Hematopoietic multipotent progenitor cell (in vitro differentiated cells): Measurements from ENCODE around the gene BBS2. TPM values are rescaled to one million over a fixed set of nuclear protein-coding genes. Genes with fewer than 3 reads are reported as not detected.

ENCODE experiments used
- DNase-seq, 3 donors: peaks; one replicate each; pipeline ENCODE4 v3.0.0-alpha.2; 2011 to 2015; ENCODE audit warnings: low read depth in 2 of 3, low spot score in 2 of 3
- total RNA-seq: library from RNA; depleted of rRNA; stranded (reverse); fragments of >200 nt; gene quantifications from one replicate; pipeline ENCODE4 v1.2.3, GENCODE V29; 2012

BBS2 gene
- total RNA-seq = 35.0 TPM

GRCh38 chr16:56519459-56520250, at the start of gene BBS2:
TSS of gene BBS2 (minus strand) at chr16:56520024. CDS start at chr16:56519862, 162 bp downstream.
- peak; percentile 78 to 92 (median 87) for DNase-seq

GRCh38 chr16:56564793-56565477, 45.1 kb upstream of the BBS2 start, which contains the start of gene MT4:
TSS of gene MT4 (plus strand) at chr16:56565073. CDS start at chr16:56565129, 56 bp downstream.
- DNase-seq = no peak

DNA sequence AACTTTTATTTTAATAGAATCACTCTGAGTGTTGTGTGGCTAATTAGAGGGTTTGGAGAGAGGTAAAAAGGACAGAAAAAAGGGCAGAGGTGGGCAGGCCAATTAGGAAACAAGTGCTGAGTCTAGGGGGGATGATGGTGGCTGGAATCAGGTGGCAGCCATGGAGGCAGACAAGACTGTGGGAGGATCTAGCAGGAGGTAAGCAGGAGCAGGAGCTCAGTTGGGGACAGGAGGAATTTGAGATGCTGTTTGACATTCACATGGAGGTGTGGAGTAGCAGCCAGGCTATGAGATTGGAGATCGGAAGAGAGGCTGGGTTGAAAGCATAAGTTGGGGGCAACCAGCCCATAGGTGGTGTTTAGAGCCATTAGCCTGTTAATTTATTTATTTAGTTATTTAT, 41.3 kb upstream of the BBS2 start:
- no peak for DNase-seq

DNA sequence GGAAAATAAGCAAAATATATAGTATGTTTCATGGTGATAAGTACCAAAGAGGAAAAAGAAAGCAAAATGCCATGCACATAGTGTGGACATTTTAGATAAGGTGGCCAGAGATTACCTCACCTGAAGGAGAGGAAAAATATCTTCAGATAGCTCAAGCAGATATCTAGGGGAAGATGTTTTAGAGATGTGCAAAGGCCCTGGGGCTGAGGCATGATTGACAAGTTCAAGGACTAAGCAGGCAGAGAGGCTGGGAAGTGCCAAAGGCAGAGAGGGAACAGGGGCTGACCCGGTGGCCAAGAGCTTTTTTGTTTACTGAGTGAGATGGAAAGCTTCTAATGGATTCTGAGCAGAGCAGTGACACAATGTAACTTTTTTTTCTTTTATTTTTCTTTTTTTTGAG, 40.6 kb upstream of the BBS2 start:
- no peak for DNase-seq

GRCh38 chr16:56559109-56559508, 39.3 kb upstream of the BBS2 start:
- no peak for DNase-seq

- no peak for DNase-seq
Observed at GRCh38 chr16:56558024-56558747, 38.4 kb upstream of the BBS2 start.

- no peak for DNase-seq
Observed at GRCh38 chr16:56554441-56554840, 34.6 kb upstream of the BBS2 start.

DNA sequence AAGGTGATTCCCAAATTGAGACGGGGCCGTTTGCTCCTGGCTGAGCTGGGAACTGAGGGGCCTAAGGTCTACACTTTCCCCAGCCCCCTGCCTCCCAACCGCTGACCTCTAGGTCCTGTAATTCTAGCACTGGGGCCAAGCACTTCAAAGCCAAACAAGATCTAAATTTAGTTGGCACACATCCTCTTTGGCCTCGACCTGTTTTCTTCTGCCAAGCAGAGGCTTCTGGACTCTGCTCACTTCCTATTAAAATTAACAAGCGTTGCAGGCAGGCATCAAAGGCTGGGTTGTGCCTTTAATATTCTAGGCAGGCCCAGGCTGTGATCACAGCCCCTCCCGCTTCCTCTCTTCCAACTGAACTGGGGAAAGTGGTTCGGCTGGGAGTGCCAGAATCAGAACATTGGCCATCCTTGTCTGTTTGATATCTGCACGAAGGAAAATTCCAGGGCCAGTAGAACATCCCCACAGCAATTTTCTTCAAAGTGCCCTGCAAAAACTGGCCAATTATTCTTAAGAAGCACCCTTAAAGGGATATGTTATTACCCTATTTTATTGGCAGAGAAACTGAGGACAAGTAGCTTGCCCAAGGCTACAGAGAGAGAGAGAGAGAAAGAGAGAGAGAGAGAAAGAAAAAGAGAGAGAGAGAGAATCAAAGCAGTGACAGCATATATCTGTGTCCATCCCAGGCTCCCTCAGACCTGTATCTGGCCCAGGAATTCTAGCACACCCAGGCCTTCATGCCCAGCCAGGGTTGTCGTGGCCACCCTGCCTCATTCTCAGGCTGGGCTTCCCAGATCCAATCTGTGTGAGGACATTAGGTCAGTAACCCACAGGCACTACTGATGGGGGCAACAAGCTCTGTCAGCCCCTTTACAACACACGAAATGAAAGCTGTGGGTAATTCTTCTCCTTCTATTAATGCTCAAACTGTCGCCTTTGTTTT, 32.2 kb upstream of the BBS2 start:
- DNase-seq = no peak

DNA sequence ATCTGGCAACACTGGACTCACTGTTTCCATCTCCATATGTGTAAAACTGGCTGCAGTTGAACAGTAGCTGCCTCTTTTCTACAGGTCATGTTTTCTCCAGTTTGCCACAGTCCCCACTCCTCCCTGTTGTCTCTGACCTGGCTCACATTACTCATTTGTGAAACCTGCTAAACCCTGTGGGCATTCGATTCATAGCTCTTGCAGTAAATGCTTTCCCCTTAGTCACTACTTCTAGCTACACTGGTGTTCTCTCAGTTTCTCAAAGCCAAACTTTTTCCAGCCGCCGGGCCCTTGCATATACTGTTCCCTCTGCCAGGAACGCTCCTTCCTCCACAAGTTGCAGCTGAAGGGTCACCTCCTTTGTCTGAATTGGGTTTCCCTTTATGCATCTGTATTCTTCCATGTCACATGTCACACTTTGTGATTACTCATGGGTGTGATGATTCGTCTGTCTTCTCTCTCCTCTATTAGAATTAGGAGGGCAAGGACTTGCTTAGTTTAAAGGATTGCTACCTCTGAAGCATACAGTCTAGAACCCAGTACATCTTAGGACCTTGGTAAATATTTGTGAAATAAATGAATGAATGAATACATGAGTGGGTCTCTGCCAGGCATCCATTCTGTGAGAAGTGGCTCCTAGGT, 30.0 kb upstream of the BBS2 start:
- no peak for DNase-seq

GRCh38 chr16:56549161-56549560, 29.3 kb upstream of the BBS2 start:
- no peak for DNase-seq

DNA sequence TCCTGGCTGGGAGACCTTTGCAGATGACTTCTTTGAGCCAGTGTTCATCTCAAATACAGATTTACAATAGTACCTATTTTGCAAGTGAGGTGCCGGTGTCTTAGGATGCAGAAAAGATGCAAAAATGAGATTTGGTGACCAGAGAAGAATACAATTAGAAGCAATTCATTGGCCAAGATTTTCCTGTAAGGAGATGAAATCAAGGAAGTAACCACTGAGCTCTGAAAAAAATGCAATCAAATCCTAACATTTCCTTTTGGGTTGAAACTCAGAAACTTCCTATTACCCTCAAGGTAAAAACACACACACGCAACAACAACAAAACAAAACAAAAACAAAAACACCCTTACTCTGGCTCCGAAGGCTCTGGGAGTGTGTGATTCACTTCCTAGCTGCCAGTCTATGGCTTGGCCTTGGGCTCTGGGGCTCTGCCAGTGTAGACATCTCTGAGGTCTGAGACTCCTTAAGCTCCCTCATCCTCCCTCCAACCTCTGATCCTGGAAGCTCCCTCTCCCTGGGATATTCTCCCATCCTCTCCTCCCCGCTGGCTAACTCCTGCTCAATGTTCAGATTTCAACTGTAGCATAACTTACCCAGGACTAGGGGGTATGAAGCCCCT, 28.2 kb upstream of the BBS2 start:
- DNase-seq = no peak

DNA sequence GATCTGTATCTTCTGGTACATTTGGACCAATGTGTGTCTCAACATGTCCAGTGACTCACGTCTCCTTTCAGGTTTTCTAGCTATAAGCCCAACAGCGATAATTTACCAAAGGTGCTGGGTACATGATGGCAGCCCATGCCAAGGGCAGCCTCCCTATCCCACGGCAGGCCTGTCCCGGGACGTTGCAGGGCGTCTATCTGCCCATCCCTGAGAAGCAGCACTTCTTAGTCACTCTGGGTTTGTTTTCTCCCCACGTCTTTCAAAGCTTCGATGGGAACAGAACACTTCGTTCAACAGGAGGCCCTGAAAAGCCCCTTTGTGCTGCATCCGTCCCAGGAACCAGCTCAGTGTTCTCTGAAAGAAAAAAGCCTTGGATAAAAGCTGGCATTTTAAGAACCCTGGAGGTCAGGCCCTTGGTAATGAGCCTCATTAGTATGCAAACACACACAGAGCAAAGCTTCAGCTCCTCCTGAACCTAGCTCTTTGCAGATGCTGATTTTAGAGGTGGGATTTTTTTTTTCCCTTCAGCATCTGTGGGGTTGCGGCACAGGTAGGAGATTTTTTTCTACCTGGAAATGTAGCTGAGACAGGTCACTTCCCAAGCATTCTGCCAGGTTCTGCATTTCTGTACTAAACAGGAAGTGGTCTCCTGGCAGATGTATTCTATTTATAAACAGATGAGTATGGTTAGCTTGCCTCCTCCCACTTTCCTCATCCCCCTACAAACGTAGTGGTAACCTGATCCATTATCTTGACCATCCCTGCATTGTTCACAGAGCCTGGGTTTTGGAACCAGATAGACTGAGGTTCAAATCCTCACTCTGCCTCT, 27.5 kb upstream of the BBS2 start:
- peak in 2 of 3 donors; percentile 9 to 27 for DNase-seq

GRCh38 chr16:56542039-56542438, 22.2 kb upstream of the BBS2 start:
- no peak for DNase-seq

DNA sequence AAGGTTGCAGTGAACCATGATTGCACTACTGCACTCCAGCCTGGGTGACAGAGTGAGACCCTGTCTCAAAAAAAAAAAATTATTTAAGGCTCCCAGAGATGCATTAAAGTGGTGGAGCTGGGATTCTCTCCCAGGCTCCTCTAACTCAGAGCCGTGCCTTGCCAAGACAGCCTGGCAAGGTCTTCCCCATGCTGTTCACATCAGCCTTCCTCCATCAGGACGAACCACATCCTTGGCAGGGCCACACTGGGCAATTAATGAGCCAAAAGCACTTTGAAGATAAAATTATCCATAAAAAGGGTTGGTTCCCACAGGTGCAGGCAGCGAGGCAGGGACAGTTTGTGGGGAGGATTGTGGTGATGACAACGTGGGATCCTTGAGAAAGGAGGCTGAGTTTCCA, 19.8 kb upstream of the BBS2 start:
- no peak for DNase-seq

GRCh38 chr16:56538331-56538730, 18.5 kb upstream of the BBS2 start:
- DNase-seq = no peak

GRCh38 chr16:56534847-56535383, 15.1 kb upstream of the BBS2 start:
- no peak for DNase-seq

GRCh38 chr16:56532714-56533113, 12.9 kb upstream of the BBS2 start:
- DNase-seq = no peak

- DNase-seq = no peak
Observed at GRCh38 chr16:56530872-56531271, 11.0 kb upstream of the BBS2 start.
